HepG2 (cell line): ENCODE measurements around the gene WDR76. TPM values are rescaled to one million over a fixed set of nuclear protein-coding genes. Genes with fewer than 3 reads are reported as not detected.

Experiments used
- ATAC-seq: fragments of 200-7000 bp; cut with Tn5 transposase; 3 replicates; pipeline ENCODE4 v1.9.1; 2020; ENCODE audit warnings: mild to moderate bottlenecking, moderate library complexity
- BruUV-seq: library from RNA; stranded (reverse); fragments of 400-500 nt; replicated peaks from 2 replicates; lab custom pipeline; 2021; lab: Mats Ljungman, UMichigan
- CTCF ChIA-PET: fragments of 300-600 bp; formaldehyde crosslinking; extraction: SDS; loops from one replicate; lab custom pipeline; 2021; ENCODE audit warnings: low total read pairs, inconsistent platforms, low intra/inter-chr PET ratio; lab: Yijun Ruan, JAX
- POLR2A ChIA-PET: fragments of 350-600 bp; sonication (Branson Sonifier 250); formaldehyde crosslinking; loops from one replicate; lab custom pipeline; 2020; ENCODE audit warnings: antibody characterized with exemption, inconsistent platforms; lab: Yijun Ruan, JAX
- DNase-seq: peaks from one replicate; pipeline ENCODE4 v3.0.0-alpha.2; 2015; ENCODE audit warnings: low spot score
- FAIRE-seq: peaks from 3 replicates; lab custom pipeline; 2011; peaks lifted over from hg19 to GRCh38; lab: Jason Lieb, UNC
- H2AFZ ChIP-seq: one replicate; pipeline ENCODE4 v1.6.1; 2011; ENCODE audit warnings: low read length, inconsistent platforms
- H3K27ac ChIP-seq: fragments of 300-600 bp; 3 replicates; pipeline ENCODE4 v1.8.0; 2011; ENCODE audit warnings: mixed run types, mild to moderate bottlenecking, mixed read lengths, low read length, inconsistent platforms; ENCODE audit not compliant: insufficient read depth; ENCODE audit errors: extremely low read length
- H3K27me3 ChIP-seq, 2 experiments: fragments of 200-600 bp in 1 of 2; 2 replicates in 1 of 2; 3 replicates in 1 of 2; pipeline versions ENCODE4 v1.6.0 to v1.8.0; 2011; ENCODE audit warnings: low read length in 2 of 2, mild to moderate bottlenecking in 2 of 2, moderate library complexity in 2 of 2, inconsistent platforms in 1 of 2; ENCODE audit not compliant: insufficient read depth in 2 of 2, control insufficient read depth in 1 of 2
- H3K36me3 ChIP-seq, 2 experiments: fragments of 200-600 bp in 1 of 2; replicated peaks in 1 of 2; 2 replicates in 1 of 2; 3 replicates in 1 of 2; pipeline versions ENCODE4 v1.5.1 to v1.8.0; 2011; ENCODE audit warnings: low read length in 2 of 2, inconsistent platforms in 1 of 2; ENCODE audit not compliant: insufficient read depth in 2 of 2, control insufficient read depth in 1 of 2
- H3K4me1 ChIP-seq: 2 replicates; pipeline ENCODE4 v1.5.1; 2012; ENCODE audit warnings: low read length, inconsistent platforms; ENCODE audit not compliant: insufficient read depth
- H3K4me2 ChIP-seq: 2 replicates; pipeline ENCODE4 v1.6.0; 2011; ENCODE audit warnings: low read depth, low read length, inconsistent platforms
- H3K4me3 ChIP-seq, 3 experiments: fragments of 200-600 bp in 1 of 3; sonication (generic), shearing (Covaris generic) in 1 of 3; replicated peaks in 1 of 3; 2 replicates each; pipeline ENCODE4 v1.5.1; 2011 to 2016; ENCODE audit warnings: low read length in 3 of 3, inconsistent platforms in 2 of 3, low read depth in 2 of 3, mild to moderate bottlenecking in 2 of 3, control low read depth in 1 of 3, mixed read lengths in 1 of 3; ENCODE audit not compliant: insufficient read depth in 1 of 3
- H3K79me2 ChIP-seq: one replicate; pipeline ENCODE4 v1.6.1; 2011; ENCODE audit warnings: low read length, inconsistent platforms; ENCODE audit not compliant: insufficient read depth
- H3K9ac ChIP-seq: 2 replicates; pipeline ENCODE4 v1.6.0; 2011; ENCODE audit warnings: mild to moderate bottlenecking, low read depth, low read length, inconsistent platforms; ENCODE audit not compliant: insufficient read depth
- H3K9me3 ChIP-seq: 2 replicates; pipeline ENCODE4 v1.5.1; 2012; ENCODE audit warnings: mild to moderate bottlenecking, low read length
- H4K20me1 ChIP-seq: 2 replicates; pipeline ENCODE4 v1.6.0; 2011; ENCODE audit warnings: inconsistent platforms, mild to moderate bottlenecking, low read length, moderate library complexity; ENCODE audit not compliant: insufficient read depth
- HINFP ChIP-seq: sonication (generic); formaldehyde crosslinking; IDR thresholded peaks from 2 replicates; pipeline ENCODE4 v1.4.0; 2020; ENCODE audit warnings: low read depth, mild to moderate bottlenecking, missing genetic modification reagents
- LCORL ChIP-seq, 2 experiments: fragments of 450-650 bp in 1 of 2; sonication (generic) in 1 of 2; formaldehyde crosslinking in 1 of 2; IDR thresholded peaks; 2 replicates each; pipeline versions ENCODE4 v1.5.0 to v1.6.1; 2017 to 2020; ENCODE audit warnings: antibody characterized with exemption in 1 of 2, missing genetic modification reagents in 1 of 2
- POGZ ChIP-seq: sonication (generic); formaldehyde crosslinking; IDR thresholded peaks from 2 replicates; pipeline ENCODE4 v1.4.0; 2020; ENCODE audit warnings: mild to moderate bottlenecking, missing genetic modification reagents
- ZNF121 ChIP-seq: sonication (generic); formaldehyde crosslinking; IDR thresholded peaks from 2 replicates; pipeline ENCODE4 v1.5.0; 2020; ENCODE audit warnings: mild to moderate bottlenecking, missing genetic modification reagents
- ZNF296 ChIP-seq: sonication (generic); formaldehyde crosslinking; conservative IDR thresholded peaks from 2 replicates; pipeline ENCODE4 v1.5.0; 2020; ENCODE audit warnings: mild to moderate bottlenecking, missing genetic modification reagents
- ZNF75D ChIP-seq: sonication (generic); formaldehyde crosslinking; IDR thresholded peaks from 2 replicates; pipeline ENCODE4 v1.8.1; 2023; ENCODE audit warnings: missing genetic modification reagents, mild to moderate bottlenecking, borderline replicate concordance
- ZNF776 ChIP-seq: sonication (generic); formaldehyde crosslinking; IDR thresholded peaks from 2 replicates; pipeline ENCODE4 v1.4.0; 2020; ENCODE audit warnings: mild to moderate bottlenecking, missing genetic modification reagents
- WGBS: methylation state at CpG from one replicate; pipeline ENCODE4 v1.1.6; 2017; ENCODE audit warnings: low lambda C conversion rate; 5-methylcytosine and 5-hydroxymethylcytosine counted together
- in situ Hi-C: cut with HindIII; loops from 2 replicates; pipeline ENCODE4 v1.10.0; 2017; ENCODE audit warnings: low pct_unique_long_range_greater_than_20kb; ENCODE audit not compliant: extremely low pct_ligation_motif_present
- intact Hi-C: fragments of 100-400 bp; cut with micrococcal nuclease; formaldehyde crosslinking; loops from one replicate; pipeline ENCODE4 v1.10.0; 2022; ENCODE audit not compliant: unreplicated experiment
- polyA plus RNA-seq, 8 experiments: library from polyadenylated mRNA; depleted of rRNA in 3 of 8; stranded (reverse) in 7 of 8; unstranded in 1 of 8; fragments of >200 nt; fragmentation: Illumina TruSeq in 4 of 8; extraction: Trizol in 4 of 8; gene quantifications; 2 replicates each; pipeline versions ENCODE4 v1.2.1 to v1.2.3, GENCODE V29; 2011 to 2016; ENCODE audit warnings: low read depth in 4 of 8, missing spikeins in 1 of 8, mixed read lengths in 1 of 8; ENCODE audit not compliant: insufficient read depth in 1 of 8
- total RNA-seq, 5 experiments: library from RNA; depleted of rRNA; stranded (reverse); fragments of >200 nt; fragmentation: Illumina TruSeq; extraction: Trizol; gene quantifications; 2 replicates each; pipeline ENCODE4 v1.2.3, GENCODE V29; 2016; ENCODE audit warnings: low read depth in 1 of 5
- TF ChIP-seq, protein P1 (sequence below): sonication (generic); formaldehyde crosslinking; IDR thresholded peaks from 2 replicates; pipeline ENCODE4 v1.4.0; 2020; ENCODE audit warnings: missing genetic modification reagents

The WDR76 gene
- total and polyA plus RNA-seq, 2 of the 13 experiments (the other 11 are each of a cell fraction or from before 2014, with no cell fraction given): 1.1 to 9.7 TPM

- Histone ChIP-seq H2AFZ (no peak overlapping the region), H3K9ac (peak overlapping the region; percentile 66; the same call in 1 of the 2 replicates), H3K36me3 (no peaks in the 10 kb centered on the region), H3K9me3 (no peaks in the 10 kb centered on the region), H3K27me3 (no peaks in the 10 kb centered on the region; a peak in 1 of 5 replicates), H3K4me1 (peaks cover 50% of the 10 kb centered on the region), H3K4me2 (peak overlapping the region; percentile 66), H3K27ac (no peak overlapping the region), H3K4me3 (peak overlapping the region in 2 of 3 experiments; percentile 62 to 64; a peak in 4 of 6 replicates), H3K79me2 (peaks cover 31% of the 10 kb centered on the region), H4K20me1 (no peaks in the 10 kb centered on the region)
- 93% methylated on average over 11 of the region's 11 CpGs for WGBS
- no peak for DNase-seq
- no TSS peak for BruUV-seq
- in situ Hi-C loops: no loop called here
- CTCF ChIA-PET: no interaction called here
- no peak for ATAC-seq
- intact Hi-C loops: no loop called here
- TF ChIP-seq ZNF121 (CRISPR knock-in tag) (peak; percentile 60), ZNF776 (CRISPR knock-in tag) (no peak)
- POLR2A ChIA-PET: no interaction called here
- no peak for FAIRE-seq
These were observed 734 bp upstream of the WDR76 start for GRCh38 chr15:43826029-43826507.

DNA sequence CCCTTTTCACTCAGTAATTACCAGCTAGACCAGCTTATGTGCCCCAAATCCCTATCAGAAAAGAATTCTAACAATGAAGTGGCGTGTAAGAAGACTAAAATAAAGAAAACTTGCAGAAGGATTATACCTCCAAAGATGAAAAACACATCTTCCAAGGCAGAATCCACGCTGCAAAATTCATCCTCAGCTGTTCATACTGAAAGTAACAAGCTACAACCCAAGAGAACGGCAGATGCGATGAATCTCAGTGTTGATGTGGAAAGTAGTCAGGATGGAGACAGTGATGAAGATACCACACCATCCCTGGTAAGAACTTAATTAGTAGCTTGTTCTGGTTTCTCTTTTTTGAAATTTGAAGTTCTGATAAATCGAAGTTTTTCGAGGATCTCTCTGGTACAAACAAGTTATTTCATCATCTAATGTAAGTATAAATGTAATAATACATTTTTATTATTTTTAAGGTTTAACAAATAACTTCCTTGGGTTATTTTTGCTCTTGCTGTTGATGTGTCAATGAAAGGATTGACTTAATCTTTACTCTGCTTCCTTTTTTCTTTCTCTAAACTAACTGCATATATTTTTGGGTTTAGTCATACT is 1.4 kb downstream of the WDR76 start:
- TF ChIP-seq ZNF296 (CRISPR knock-in tag): no peak
- no peak for TF ChIP-seq HINFP (CRISPR knock-in tag)
- no peak for TF ChIP-seq LCORL (IDR thresholded peaks at IDR 0.05)
- TF ChIP-seq LCORL (CRISPR knock-in tag; IDR thresholded peaks at IDR 0.05): no peak
- TF ChIP-seq POGZ: no peak
- TF ChIP-seq, protein P1, sequence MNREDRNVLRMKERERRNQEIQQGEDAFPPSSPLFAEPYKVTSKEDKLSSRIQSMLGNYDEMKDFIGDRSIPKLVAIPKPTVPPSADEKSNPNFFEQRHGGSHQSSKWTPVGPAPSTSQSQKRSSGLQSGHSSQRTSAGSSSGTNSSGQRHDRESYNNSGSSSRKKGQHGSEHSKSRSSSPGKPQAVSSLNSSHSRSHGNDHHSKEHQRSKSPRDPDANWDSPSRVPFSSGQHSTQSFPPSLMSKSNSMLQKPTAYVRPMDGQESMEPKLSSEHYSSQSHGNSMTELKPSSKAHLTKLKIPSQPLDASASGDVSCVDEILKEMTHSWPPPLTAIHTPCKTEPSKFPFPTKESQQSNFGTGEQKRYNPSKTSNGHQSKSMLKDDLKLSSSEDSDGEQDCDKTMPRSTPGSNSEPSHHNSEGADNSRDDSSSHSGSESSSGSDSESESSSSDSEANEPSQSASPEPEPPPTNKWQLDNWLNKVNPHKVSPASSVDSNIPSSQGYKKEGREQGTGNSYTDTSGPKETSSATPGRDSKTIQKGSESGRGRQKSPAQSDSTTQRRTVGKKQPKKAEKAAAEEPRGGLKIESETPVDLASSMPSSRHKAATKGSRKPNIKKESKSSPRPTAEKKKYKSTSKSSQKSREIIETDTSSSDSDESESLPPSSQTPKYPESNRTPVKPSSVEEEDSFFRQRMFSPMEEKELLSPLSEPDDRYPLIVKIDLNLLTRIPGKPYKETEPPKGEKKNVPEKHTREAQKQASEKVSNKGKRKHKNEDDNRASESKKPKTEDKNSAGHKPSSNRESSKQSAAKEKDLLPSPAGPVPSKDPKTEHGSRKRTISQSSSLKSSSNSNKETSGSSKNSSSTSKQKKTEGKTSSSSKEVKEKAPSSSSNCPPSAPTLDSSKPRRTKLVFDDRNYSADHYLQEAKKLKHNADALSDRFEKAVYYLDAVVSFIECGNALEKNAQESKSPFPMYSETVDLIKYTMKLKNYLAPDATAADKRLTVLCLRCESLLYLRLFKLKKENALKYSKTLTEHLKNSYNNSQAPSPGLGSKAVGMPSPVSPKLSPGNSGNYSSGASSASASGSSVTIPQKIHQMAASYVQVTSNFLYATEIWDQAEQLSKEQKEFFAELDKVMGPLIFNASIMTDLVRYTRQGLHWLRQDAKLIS (CRISPR knock-in tag): no peak
- no peak for TF ChIP-seq ZNF75D (CRISPR knock-in tag)
- DNase-seq: no peak
- Histone ChIP-seq H3K36me3 (no peaks in the 10 kb centered on the region), H2AFZ (peak overlapping the region; percentile 81), H3K27ac (no peak overlapping the region), H3K4me1 (peaks cover 32% of the 10 kb centered on the region), H4K20me1 (no peaks in the 10 kb centered on the region), H3K4me2 (no peak overlapping the region), H3K4me3 (no peak overlapping the region), H3K79me2 (peaks cover 12% of the 10 kb centered on the region), H3K9ac (no peak overlapping the region), H3K27me3 (no peaks in the 10 kb centered on the region; a peak in 1 of 5 replicates), H3K9me3 (no peaks in the 10 kb centered on the region)
- ATAC-seq: no peak
- in situ Hi-C loops (no loop called here), intact Hi-C loops (no loop called here)
- WGBS: 68% methylated on average over 6 of the region's 6 CpGs
- POLR2A ChIA-PET: no interaction called here
- no TSS peak for BruUV-seq
- FAIRE-seq: no peak
- CTCF ChIA-PET: no interaction called here
